ENCODE data around the gene GFI1. TPM values are rescaled to one million over a fixed set of nuclear protein-coding genes. Genes with fewer than 3 reads are reported as not detected.
"Not testable (repeated sequence)": the region's sequence is repeated elsewhere in the genome, so short reads cannot be mapped to it uniquely, and the experiment has no call there.

The GFI1 gene
- 10 to 100 TPM; 10.2 to 18.8 TPM for total RNA-seq
- total RNA-seq = 3.7 to 4.4 reads per million in 2 donors

GRCh38 chr1:92486251-92487077 is at the start of gene GFI1:
TSS of gene GFI1 (minus strand) at chr1:92486925. CDS start at chr1:92483487, 3,438 bp downstream.
- Mint-ChIP-seq H3K27ac (peak within 1 kb of the TSS; percentile 53), H3K4me3 (peak within 1 kb of the TSS; percentile 96), H3K36me3 (ENCODE audit: low read depth) (no peaks in the 10 kb centered on the region), H3K27me3 (no peaks in the 10 kb centered on the region), H3K4me1 (peaks cover 21% of the 10 kb centered on the region)
- ATAC-seq (peak; percentile 23), DNase-seq (peak in 2 of 3 donors; percentile 18 to 23)
- H3K9me3 ChIP-seq (ENCODE audit: control insufficient read depth, low read length, poor library complexity, severe bottlenecking) = no peaks in the 10 kb centered on the region

- H3K9me3 ChIP-seq (ENCODE audit: control insufficient read depth, low read length, poor library complexity, severe bottlenecking); H3K27me3 Mint-ChIP-seq; ATAC-seq; H3K36me3 Mint-ChIP-seq (ENCODE audit: low read depth); DNase-seq; H3K4me3 Mint-ChIP-seq: not testable (repeated sequence)
- H3K4me1 Mint-ChIP-seq = peaks cover 23% of the 10 kb centered on the region
- peak overlapping the region; percentile 3 for H3K27ac Mint-ChIP-seq
Measured at GRCh38 chr1:92532371-92532770, 45.6 kb upstream of the GFI1 start.

- Mint-ChIP-seq H3K4me1 (peaks cover 23% of the 10 kb centered on the region), H3K27ac (peak overlapping the region; percentile 3)
- not testable (repeated sequence) for H3K27me3 Mint-ChIP-seq; H3K4me3 Mint-ChIP-seq; DNase-seq; H3K9me3 ChIP-seq (ENCODE audit: control insufficient read depth, low read length, poor library complexity, severe bottlenecking); H3K36me3 Mint-ChIP-seq (ENCODE audit: low read depth); ATAC-seq
Measured at GRCh38 chr1:92531939-92532338, 45.2 kb upstream of the GFI1 start.

- DNase-seq = no peak
- ATAC-seq = no peak
- Mint-ChIP-seq H3K27me3 (no peaks in the 10 kb centered on the region), H3K4me1 (peaks cover 12% of the 10 kb centered on the region), H3K27ac (no peak overlapping the region), H3K36me3 (ENCODE audit: low read depth) (peaks cover 2% of the 10 kb centered on the region), H3K4me3 (no peak overlapping the region)
- no peaks in the 10 kb centered on the region for H3K9me3 ChIP-seq (ENCODE audit: control insufficient read depth, low read length, poor library complexity, severe bottlenecking)
Measured at GRCh38 chr1:92527670-92528069, 40.9 kb upstream of the GFI1 start.

- H3K27me3 Mint-ChIP-seq; H3K9me3 ChIP-seq (ENCODE audit: control insufficient read depth, low read length, poor library complexity, severe bottlenecking); H3K4me1 Mint-ChIP-seq; H3K4me3 Mint-ChIP-seq; ATAC-seq; DNase-seq; H3K27ac Mint-ChIP-seq; H3K36me3 Mint-ChIP-seq (ENCODE audit: low read depth): not testable (repeated sequence)
Measured at GRCh38 chr1:92524944-92525590, 38.3 kb upstream of the GFI1 start.

- H3K4me3 Mint-ChIP-seq = no peak overlapping the region
- DNase-seq (no peak), ATAC-seq (no peak)
- no peaks in the 10 kb centered on the region for H3K9me3 ChIP-seq (ENCODE audit: control insufficient read depth, low read length, poor library complexity, severe bottlenecking)
- H3K27ac Mint-ChIP-seq = no peak overlapping the region
- H3K27me3 Mint-ChIP-seq = peaks cover 16% of the 10 kb centered on the region
- H3K4me1 Mint-ChIP-seq = peaks cover 2% of the 10 kb centered on the region
- H3K36me3 Mint-ChIP-seq (ENCODE audit: low read depth) = peaks cover 4% of the 10 kb centered on the region
Measured at GRCh38 chr1:92519043-92519442, 32.3 kb upstream of the GFI1 start.

GRCh38 chr1:92516574-92516973 is 29.8 kb upstream of the GFI1 start:
- no peaks in the 10 kb centered on the region for H3K9me3 ChIP-seq (ENCODE audit: control insufficient read depth, low read length, poor library complexity, severe bottlenecking)
- DNase-seq = no peak
- Mint-ChIP-seq H3K4me3 (no peak overlapping the region), H3K27me3 (peaks cover 16% of the 10 kb centered on the region), H3K36me3 (ENCODE audit: low read depth) (peaks cover 4% of the 10 kb centered on the region), H3K4me1 (peaks cover 2% of the 10 kb centered on the region), H3K27ac (no peak overlapping the region)
- no peak for ATAC-seq

GRCh38 chr1:92515796-92516201 is 29.1 kb upstream of the GFI1 start:
- Mint-ChIP-seq H3K27me3 (peaks cover 16% of the 10 kb centered on the region), H3K4me1 (peaks cover 2% of the 10 kb centered on the region), H3K27ac (no peak overlapping the region), H3K36me3 (ENCODE audit: low read depth) (peaks cover 4% of the 10 kb centered on the region), H3K4me3 (no peak overlapping the region)
- no peaks in the 10 kb centered on the region for H3K9me3 ChIP-seq (ENCODE audit: control insufficient read depth, low read length, poor library complexity, severe bottlenecking)
- ATAC-seq = no peak
- no peak for DNase-seq

- ATAC-seq (no peak), DNase-seq (no peak)
- Mint-ChIP-seq H3K36me3 (ENCODE audit: low read depth) (peaks cover 4% of the 10 kb centered on the region), H3K4me3 (no peak overlapping the region), H3K27me3 (peaks cover 16% of the 10 kb centered on the region), H3K27ac (no peak overlapping the region), H3K4me1 (peaks cover 2% of the 10 kb centered on the region)
- H3K9me3 ChIP-seq (ENCODE audit: control insufficient read depth, low read length, poor library complexity, severe bottlenecking) = no peaks in the 10 kb centered on the region
Measured at GRCh38 chr1:92511541-92511940, 24.8 kb upstream of the GFI1 start.

GRCh38 chr1:92509619-92510018 is 22.9 kb upstream of the GFI1 start:
- no peaks in the 10 kb centered on the region for H3K9me3 ChIP-seq (ENCODE audit: control insufficient read depth, low read length, poor library complexity, severe bottlenecking)
- ATAC-seq = no peak
- H3K4me3 Mint-ChIP-seq = no peak overlapping the region
- H3K4me1 Mint-ChIP-seq = peaks cover 2% of the 10 kb centered on the region
- H3K36me3 Mint-ChIP-seq (ENCODE audit: low read depth) = no peaks in the 10 kb centered on the region
- H3K27ac Mint-ChIP-seq = no peak overlapping the region
- H3K27me3 Mint-ChIP-seq = no peaks in the 10 kb centered on the region
- DNase-seq = no peak

- no peaks in the 10 kb centered on the region for H3K27me3 Mint-ChIP-seq
- ATAC-seq (no peak), DNase-seq (no peak)
- no peak overlapping the region for H3K27ac Mint-ChIP-seq
- no peaks in the 10 kb centered on the region for H3K9me3 ChIP-seq (ENCODE audit: control insufficient read depth, low read length, poor library complexity, severe bottlenecking)
- H3K4me1 Mint-ChIP-seq = peaks cover 5% of the 10 kb centered on the region
- no peaks in the 10 kb centered on the region for H3K36me3 Mint-ChIP-seq (ENCODE audit: low read depth)
- H3K4me3 Mint-ChIP-seq = no peak overlapping the region
Measured at GRCh38 chr1:92505015-92505692, 18.4 kb upstream of the GFI1 start.

GRCh38 chr1:92504291-92505014 is 17.7 kb upstream of the GFI1 start:
- Mint-ChIP-seq H3K27ac (no peak overlapping the region), H3K4me3 (no peak overlapping the region)
- ATAC-seq = no peak

GRCh38 chr1:92503926-92504285 is 17.2 kb upstream of the GFI1 start:
- no peak overlapping the region for H3K27ac Mint-ChIP-seq
- H3K4me1 Mint-ChIP-seq = peaks cover 5% of the 10 kb centered on the region
- H3K9me3 ChIP-seq (ENCODE audit: control insufficient read depth, low read length, poor library complexity, severe bottlenecking) = no peaks in the 10 kb centered on the region
- DNase-seq = no peak
- H3K27me3 Mint-ChIP-seq = no peaks in the 10 kb centered on the region
- H3K36me3 Mint-ChIP-seq (ENCODE audit: low read depth) = no peaks in the 10 kb centered on the region
- ATAC-seq = no peak
- H3K4me3 Mint-ChIP-seq = no peak overlapping the region

More at GRCh38 chr1:92504291-92505014, 17.7 kb upstream of the GFI1 start:
- H3K4me1 Mint-ChIP-seq = peaks cover 5% of the 10 kb centered on the region
- H3K9me3 ChIP-seq (ENCODE audit: control insufficient read depth, low read length, poor library complexity, severe bottlenecking) = no peaks in the 10 kb centered on the region
- H3K36me3 Mint-ChIP-seq (ENCODE audit: low read depth) = no peaks in the 10 kb centered on the region
- DNase-seq = no peak
- no peaks in the 10 kb centered on the region for H3K27me3 Mint-ChIP-seq
